Type B pancreatic cell (in vitro differentiated cells): ENCODE data around the gene TIMP2. TPM values are rescaled to one million over a fixed set of nuclear protein-coding genes. Genes with fewer than 3 reads are reported as not detected.
A peak's percentile ranks its signal among the peaks of the same experiment; 100 is the strongest.

ENCODE experiments used
- DNase-seq: peaks from one replicate; pipeline ENCODE4 v3.0.0; 2021; ENCODE audit warnings: mixed read lengths; ENCODE audit not compliant: unreplicated experiment; ENCODE audit errors: extremely low spot score
- H3K27ac Mint-ChIP-seq: 2 replicates; pipeline ENCODE4 v1.8.0; 2021; ENCODE audit warnings: mild to moderate bottlenecking, mixed read lengths
- H3K27me3 Mint-ChIP-seq: 2 replicates; pipeline ENCODE4 v1.8.0; 2021; ENCODE audit warnings: mixed read lengths
- H3K36me3 Mint-ChIP-seq: 2 replicates; pipeline ENCODE4 v1.8.0; 2021; ENCODE audit warnings: mixed read lengths
- H3K4me1 Mint-ChIP-seq: one replicate; pipeline ENCODE4 v1.8.0; 2021; ENCODE audit warnings: mixed read lengths; ENCODE audit not compliant: unreplicated experiment
- H3K4me3 Mint-ChIP-seq: 2 replicates; pipeline ENCODE4 v1.8.0; 2021; ENCODE audit warnings: mild to moderate bottlenecking, mixed read lengths
- H3K9me3 Mint-ChIP-seq: 2 replicates; pipeline ENCODE4 v1.8.0; 2021; ENCODE audit warnings: mixed read lengths
- total RNA-seq: library from RNA; stranded (reverse); gene quantifications from 2 replicates; pipeline ENCODE4 v1.2.1, GENCODE V29; 2021; ENCODE audit warnings: low replicate concordance
- TF ChIP-seq, protein P1 (sequence below): fragments of 200-600 bp; sonication (generic); conservative IDR thresholded peaks from 2 replicates; pipeline ENCODE4 v1.5.0; 2021; ENCODE audit warnings: antibody characterized with exemption, mild to moderate bottlenecking

The TIMP2 gene
- total RNA-seq, 1 donor from 2014 or later: 125 TPM

DNA sequence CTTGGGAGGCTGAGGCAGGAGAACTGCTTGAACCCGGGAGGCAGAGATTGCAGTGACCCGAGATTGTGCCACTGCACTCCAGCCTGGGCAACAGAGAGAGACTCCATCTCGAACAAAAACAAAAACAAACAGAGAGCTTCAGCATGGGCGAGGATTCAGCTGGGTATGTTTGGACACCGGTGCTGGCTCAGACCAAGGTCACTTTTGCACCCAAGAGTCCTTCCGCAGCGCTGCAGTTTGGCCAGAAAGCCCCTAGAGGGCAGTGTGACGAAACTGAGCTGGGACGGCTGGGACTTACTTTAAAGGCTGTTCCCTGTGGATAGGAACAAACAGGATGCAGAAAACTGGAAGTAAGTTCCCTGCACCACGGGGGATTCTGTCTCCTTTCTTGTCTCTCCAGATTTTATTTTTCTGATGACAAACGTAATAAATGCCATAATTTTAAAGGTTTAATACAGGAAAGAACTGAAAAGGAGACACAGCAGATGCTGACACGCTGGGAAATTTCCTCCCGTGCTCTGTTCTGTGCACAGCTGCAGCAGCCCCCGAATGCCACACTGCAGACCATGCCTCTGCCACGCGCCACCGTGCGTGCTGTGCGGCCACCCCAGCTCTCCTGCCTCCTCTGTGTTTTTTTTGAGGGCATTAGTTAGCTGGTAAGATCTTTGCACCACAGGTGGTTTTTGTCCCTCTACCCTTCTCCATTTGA, 59.4 kb downstream of the TIMP2 start:
- peaks cover 28% of the 10 kb centered on the region for H3K36me3 Mint-ChIP-seq
- H3K27ac Mint-ChIP-seq: peak overlapping the region; percentile 55
- H3K9me3 Mint-ChIP-seq: no peaks in the 10 kb centered on the region
- DNase-seq: peak; percentile 84
- peaks cover 5% of the 10 kb centered on the region for H3K4me1 Mint-ChIP-seq
- no peaks in the 10 kb centered on the region for H3K27me3 Mint-ChIP-seq
- TF ChIP-seq, protein P1, sequence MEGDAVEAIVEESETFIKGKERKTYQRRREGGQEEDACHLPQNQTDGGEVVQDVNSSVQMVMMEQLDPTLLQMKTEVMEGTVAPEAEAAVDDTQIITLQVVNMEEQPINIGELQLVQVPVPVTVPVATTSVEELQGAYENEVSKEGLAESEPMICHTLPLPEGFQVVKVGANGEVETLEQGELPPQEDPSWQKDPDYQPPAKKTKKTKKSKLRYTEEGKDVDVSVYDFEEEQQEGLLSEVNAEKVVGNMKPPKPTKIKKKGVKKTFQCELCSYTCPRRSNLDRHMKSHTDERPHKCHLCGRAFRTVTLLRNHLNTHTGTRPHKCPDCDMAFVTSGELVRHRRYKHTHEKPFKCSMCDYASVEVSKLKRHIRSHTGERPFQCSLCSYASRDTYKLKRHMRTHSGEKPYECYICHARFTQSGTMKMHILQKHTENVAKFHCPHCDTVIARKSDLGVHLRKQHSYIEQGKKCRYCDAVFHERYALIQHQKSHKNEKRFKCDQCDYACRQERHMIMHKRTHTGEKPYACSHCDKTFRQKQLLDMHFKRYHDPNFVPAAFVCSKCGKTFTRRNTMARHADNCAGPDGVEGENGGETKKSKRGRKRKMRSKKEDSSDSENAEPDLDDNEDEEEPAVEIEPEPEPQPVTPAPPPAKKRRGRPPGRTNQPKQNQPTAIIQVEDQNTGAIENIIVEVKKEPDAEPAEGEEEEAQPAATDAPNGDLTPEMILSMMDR: peak; percentile 92
- no peak overlapping the region for H3K4me3 Mint-ChIP-seq

DNA sequence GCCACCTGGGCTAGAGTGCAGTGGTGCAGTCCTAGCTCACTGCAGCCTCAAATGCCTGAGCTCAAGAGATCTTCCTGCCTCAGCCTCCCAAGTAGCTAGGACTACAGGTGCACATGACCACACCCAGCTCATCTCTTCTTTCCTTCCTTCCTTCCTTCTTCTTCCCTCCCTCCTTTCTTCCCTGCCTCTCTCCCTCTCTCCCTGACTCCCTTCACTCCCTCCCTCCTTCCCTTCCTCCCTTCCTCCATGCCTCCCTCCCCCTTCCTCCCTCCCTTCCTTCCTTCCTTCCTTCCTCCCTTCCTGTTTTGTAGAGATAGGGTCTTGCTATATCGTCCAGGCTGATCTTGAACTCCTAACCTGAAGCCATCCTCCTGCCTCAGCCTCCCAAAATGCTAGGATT, 61.1 kb downstream of the TIMP2 start:
- Mint-ChIP-seq H3K4me1 (peaks cover 5% of the 10 kb centered on the region), H3K27me3 (no peaks in the 10 kb centered on the region), H3K9me3 (no peaks in the 10 kb centered on the region), H3K4me3 (no peak overlapping the region), H3K27ac (no peak overlapping the region), H3K36me3 (peaks cover 23% of the 10 kb centered on the region)
- DNase-seq: no peak
- TF ChIP-seq, protein P1: no peak

DNA sequence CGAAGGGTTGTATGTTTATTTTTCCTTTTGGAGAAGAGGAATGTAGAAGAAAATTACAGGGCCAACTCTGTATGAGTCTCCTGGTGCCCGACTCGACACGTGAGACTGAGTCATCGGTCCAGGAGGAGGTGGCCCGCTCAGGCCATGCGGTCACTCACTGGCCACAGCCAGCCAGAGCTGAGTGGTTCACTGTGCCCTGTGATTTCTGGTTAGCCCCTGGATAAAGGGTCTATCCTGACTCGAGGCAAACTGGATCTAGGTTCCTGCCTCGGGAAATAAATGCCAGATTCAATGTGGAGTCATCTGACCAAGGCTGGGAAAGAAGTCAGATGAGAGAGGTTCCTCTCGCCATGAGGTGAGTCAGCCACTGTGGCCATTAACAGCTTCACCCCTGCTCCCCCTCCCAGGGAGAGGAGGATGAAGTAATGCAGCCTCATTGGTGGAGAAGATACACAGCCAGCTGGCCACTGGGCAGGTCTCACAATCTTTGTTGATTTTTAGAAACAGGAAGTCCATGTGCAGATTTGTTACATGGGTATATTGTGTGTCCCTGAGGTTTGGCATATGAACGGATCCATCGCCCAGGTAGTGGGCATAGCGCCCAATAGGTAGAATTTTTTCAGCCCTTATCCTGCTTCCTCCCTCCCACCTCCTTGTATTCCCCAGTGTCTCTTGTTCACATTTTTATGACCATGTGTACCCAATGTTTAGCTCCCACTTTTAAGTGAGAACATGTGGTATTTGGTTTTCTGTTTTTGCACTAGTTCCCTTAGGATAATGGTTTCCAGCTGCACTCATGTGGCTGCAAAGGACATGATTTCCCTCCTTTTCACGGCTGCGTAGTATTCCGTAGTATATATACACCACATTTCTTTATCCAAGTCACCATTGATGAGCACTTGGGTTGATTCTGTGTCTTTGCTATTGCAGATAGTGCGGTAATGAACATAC, 62.8 kb downstream of the TIMP2 start:
- Mint-ChIP-seq H3K27me3 (no peaks in the 10 kb centered on the region), H3K4me1 (peaks cover 5% of the 10 kb centered on the region), H3K36me3 (peaks cover 23% of the 10 kb centered on the region), H3K27ac (peak overlapping the region; percentile 34), H3K9me3 (no peaks in the 10 kb centered on the region), H3K4me3 (no peak overlapping the region)
- TF ChIP-seq, protein P1: no peak
- DNase-seq: no peak

DNA sequence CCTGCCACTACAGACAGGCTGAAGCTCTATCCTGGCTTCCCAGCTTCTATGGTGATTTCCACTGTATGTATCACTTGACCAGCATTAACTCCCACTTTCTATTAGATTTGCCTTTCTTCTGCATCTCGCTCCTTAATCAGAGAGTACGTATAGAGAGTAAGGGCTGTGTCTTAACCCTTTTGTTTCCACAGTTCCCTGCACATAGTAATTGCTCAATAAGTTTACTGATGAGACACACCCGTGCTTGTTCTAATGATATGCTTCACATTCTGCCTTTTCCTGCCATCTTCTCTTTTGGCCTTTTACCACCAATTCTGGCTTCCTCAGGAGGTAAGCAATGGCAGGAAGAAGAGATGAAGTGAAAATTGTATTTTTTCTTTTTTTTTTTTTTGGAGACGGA, 64.0 kb downstream of the TIMP2 start:
- Mint-ChIP-seq H3K27me3 (no peaks in the 10 kb centered on the region), H3K9me3 (no peaks in the 10 kb centered on the region), H3K4me1 (peaks cover 5% of the 10 kb centered on the region), H3K36me3 (peaks cover 20% of the 10 kb centered on the region), H3K4me3 (no peak overlapping the region), H3K27ac (peak overlapping the region; percentile 44)
- no peak for DNase-seq
- TF ChIP-seq, protein P1: no peak

DNA sequence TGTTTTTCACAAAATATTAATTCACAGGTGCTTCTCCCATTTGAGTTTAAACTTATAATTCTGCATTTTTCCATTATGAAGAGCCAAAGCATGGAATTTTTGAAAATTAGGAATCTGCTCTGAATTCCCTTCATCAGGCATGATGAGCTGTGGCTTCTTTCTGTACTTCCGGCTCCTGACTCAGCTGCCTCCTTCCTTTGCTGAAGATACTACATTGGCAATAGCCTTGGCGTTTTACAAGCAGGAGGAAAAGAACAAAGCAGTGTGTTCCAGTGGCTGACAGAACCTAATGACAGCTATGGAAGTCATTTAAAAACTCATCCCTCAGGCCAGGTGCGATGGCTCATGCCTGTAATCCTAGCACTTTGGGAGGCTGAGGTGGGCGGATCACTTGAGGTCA, 66.1 kb downstream of the TIMP2 start:
- no peak for DNase-seq
- no peak overlapping the region for H3K4me3 Mint-ChIP-seq
- TF ChIP-seq, protein P1: no peak
- no peaks in the 10 kb centered on the region for H3K4me1 Mint-ChIP-seq
- H3K9me3 Mint-ChIP-seq: no peaks in the 10 kb centered on the region
- H3K27ac Mint-ChIP-seq: no peak overlapping the region
- no peaks in the 10 kb centered on the region for H3K27me3 Mint-ChIP-seq
- H3K36me3 Mint-ChIP-seq: peaks cover 20% of the 10 kb centered on the region
